Melanocyte of skin (primary cell): Measurements from ENCODE around the gene ARL9. TPM values are rescaled to one million over a fixed set of nuclear protein-coding genes. Genes with fewer than 3 reads are reported as not detected.

Experiments used
- total RNA-seq, 2 donors: library from RNA; depleted of rRNA; stranded (reverse); fragments of >200 nt; gene quantifications; 2 replicates each; pipeline ENCODE4 v1.2.3, GENCODE V29; 2012

Gene ARL9, protein sequence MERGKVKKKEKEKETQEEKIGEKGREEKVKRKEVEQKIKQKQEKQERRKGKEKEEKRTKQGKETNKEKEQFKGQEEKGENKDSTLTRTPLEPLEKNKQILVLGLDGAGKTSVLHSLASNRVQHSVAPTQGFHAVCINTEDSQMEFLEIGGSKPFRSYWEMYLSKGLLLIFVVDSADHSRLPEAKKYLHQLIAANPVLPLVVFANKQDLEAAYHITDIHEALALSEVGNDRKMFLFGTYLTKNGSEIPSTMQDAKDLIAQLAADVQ
- total RNA-seq, result 1 to 10 TPM in 1 of 2 donors, under 1 TPM in 1; 0.33 to 2.4 TPM

DNA sequence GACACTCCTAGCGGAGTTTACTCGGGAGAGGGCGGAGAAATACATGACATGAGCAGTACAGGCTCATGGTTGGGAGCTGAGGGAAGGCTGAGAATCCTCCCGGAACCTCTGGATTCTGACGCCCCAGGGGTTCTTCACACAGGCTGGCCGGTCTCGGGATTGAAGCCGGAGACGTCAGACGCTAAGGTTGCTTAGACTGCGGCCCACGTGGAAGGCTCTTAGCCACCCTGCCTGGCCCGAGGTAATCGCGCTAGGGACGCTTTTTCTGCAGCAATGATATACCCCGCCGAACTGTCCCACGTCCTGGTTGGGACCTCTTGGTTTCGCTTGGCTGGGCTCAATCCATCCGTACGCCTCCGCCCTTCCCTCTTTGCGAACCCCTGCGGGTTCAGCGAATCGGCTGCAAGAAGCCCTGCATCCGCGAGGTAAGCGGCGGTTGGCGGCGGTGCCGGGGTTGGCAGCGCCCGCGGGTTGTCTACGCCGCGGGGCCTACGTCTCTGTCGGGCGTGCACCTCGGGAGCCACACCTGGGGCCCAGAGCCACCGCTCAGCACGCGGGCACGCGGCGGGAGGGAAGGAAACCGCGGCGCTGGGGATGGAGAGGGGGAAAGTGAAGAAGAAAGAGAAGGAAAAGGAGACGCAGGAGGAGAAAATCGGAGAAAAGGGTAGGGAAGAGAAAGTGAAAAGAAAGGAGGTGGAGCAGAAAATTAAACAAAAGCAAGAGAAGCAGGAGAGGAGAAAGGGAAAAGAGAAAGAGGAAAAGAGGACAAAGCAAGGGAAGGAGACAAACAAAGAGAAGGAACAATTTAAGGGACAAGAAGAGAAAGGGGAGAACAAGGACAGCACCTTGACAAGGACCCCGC, at the start of gene ARL9:
ARL9 (plus strand) TSS at position 523 of the 862 bp plus-strand sequence; CDS start at position 595, 72 bp downstream.

DNA sequence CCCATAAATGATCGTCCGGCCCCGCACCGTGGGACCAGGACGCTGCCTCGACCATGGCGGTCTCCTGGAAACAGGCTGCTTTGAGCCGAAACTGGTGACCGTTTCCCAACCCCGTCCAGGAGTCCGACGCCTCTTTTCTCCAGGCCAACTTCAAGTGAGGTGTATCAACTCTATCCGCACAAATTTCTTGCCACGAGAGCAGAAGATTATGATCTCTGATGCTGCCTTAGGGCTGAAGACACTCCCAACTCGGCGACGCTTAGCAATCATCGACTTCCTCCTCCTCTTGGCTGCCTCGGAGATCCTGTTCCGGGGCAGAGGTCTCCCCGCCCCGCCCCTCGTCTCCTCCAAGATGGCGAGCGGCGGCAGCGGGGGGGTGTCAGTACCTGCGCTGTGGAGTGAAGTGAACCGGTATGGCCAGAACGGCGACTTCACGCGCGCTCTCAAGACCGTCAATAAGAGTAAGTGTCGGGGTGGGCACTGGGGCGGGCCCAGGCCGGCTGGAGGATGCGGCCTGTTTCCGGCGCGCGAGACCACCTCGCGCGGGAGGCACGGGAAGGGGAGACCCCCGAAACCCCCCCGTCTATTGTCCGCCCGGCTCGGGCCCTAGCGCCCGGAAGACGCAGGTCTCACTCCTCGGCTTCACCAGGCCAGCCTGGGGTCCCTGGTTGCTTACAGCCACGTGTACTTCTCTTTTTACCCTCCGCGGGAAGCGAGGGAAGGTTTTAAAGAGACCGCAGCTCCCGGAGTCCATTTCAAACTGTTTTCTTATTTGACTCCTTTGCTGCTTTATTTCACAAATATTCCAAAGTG, 38.1 kb upstream of the ARL9 start, which contains the start of gene SRP72:
SRP72 (plus strand) TSS at position 334 of the 813 bp plus-strand sequence; CDS start at position 353, 19 bp downstream.

Other genes starting within 250 kb of the ARL9 start
- gene AASDH, start 118.3 kb upstream of the ARL9 start, total RNA-seq, result 10 to 100 TPM; 13.0 to 13.1 TPM
- gene PPAT, start 70.2 kb upstream of the ARL9 start, total RNA-seq, result 10 to 100 TPM; 13.8 to 29.3 TPM
- 10 to 100 TPM; 39.6 to 89.9 TPM for gene PAICS, start 69.5 kb upstream of the ARL9 start, total RNA-seq
- gene SRP72, start 38.2 kb upstream of the ARL9 start, total RNA-seq, result 10 to 100 TPM; 47.1 to 66.9 TPM
- gene HOPX, start 175.5 kb downstream of the ARL9 start, total RNA-seq, result not detected